Gastrocnemius medialis (tissue), 4 donors: ENCODE results near the gene CFD.

ENCODE experiments used
- POLR2A ChIP-seq, 2 donors: fragments of 450-650 bp; IDR thresholded peaks; one replicate each; pipeline ENCODE4 v1.6.1; 2017; ENCODE audit warnings: antibody characterized with exemption in 2 of 2, mild to moderate bottlenecking in 2 of 2, moderate library complexity in 2 of 2
- TF ChIP-seq, protein P1 (sequence below), 5 experiments: fragments of 450-650 bp in 3 of 5; fragments of 200-600 bp in 2 of 5; sonication (generic) in 2 of 5; IDR thresholded peaks in 4 of 5; conservative IDR thresholded peaks in 1 of 5; 1 replicate in 4 of 5; 2 replicates in 1 of 5; pipeline ENCODE4 v1.5.1; 2016 to 2019; ENCODE audit warnings: antibody characterized with exemption in 5 of 5, mild to moderate bottlenecking in 3 of 5, moderate library complexity in 3 of 5

DNA sequence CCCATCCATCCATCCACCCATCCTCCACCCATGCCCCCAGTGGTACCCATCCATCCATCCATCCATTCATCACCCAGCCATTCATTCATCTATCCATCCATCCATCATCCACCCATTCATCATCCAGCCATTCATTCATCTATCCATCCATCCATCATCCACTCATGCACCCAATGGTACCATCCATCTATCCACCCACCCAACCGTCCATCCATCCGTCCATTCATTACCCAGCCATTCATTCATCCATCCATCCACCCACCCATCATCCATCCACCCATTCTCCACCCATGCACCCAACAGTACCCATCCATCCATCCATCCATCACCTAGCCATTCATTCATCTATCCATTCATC lies 43.0 kb upstream of the CFD start:
- TF ChIP-seq POLR2A (IDR thresholded peaks at IDR 0.05): no peak
- TF ChIP-seq, protein P1, sequence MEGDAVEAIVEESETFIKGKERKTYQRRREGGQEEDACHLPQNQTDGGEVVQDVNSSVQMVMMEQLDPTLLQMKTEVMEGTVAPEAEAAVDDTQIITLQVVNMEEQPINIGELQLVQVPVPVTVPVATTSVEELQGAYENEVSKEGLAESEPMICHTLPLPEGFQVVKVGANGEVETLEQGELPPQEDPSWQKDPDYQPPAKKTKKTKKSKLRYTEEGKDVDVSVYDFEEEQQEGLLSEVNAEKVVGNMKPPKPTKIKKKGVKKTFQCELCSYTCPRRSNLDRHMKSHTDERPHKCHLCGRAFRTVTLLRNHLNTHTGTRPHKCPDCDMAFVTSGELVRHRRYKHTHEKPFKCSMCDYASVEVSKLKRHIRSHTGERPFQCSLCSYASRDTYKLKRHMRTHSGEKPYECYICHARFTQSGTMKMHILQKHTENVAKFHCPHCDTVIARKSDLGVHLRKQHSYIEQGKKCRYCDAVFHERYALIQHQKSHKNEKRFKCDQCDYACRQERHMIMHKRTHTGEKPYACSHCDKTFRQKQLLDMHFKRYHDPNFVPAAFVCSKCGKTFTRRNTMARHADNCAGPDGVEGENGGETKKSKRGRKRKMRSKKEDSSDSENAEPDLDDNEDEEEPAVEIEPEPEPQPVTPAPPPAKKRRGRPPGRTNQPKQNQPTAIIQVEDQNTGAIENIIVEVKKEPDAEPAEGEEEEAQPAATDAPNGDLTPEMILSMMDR (IDR thresholded peaks at IDR 0.05 in 4 of 5, conservative IDR thresholded peaks at IDR 0.05 in 1 of 5): no peak
